GM19397 (cell line): ENCODE measurements around the gene C18orf32.
"Not testable (repeated sequence)": the region's sequence is repeated elsewhere in the genome, so short reads cannot be mapped to it uniquely, and the experiment has no call there.

Experiments
- ATAC-seq: cut with Tn5 transposase; IDR thresholded peaks from one replicate; pipeline ENCODE4 v1.9.1; 2021; ENCODE audit warnings: mild to moderate bottlenecking, moderate library complexity; ENCODE audit not compliant: unreplicated experiment

Gene C18orf32

GRCh38 chr18:49503931-49504330 is 16.9 kb upstream of the C18orf32 start:
- no peak for ATAC-seq

- ATAC-seq, result no peak
Observed at GRCh38 chr18:49500201-49500921, 13.3 kb upstream of the C18orf32 start.

DNA sequence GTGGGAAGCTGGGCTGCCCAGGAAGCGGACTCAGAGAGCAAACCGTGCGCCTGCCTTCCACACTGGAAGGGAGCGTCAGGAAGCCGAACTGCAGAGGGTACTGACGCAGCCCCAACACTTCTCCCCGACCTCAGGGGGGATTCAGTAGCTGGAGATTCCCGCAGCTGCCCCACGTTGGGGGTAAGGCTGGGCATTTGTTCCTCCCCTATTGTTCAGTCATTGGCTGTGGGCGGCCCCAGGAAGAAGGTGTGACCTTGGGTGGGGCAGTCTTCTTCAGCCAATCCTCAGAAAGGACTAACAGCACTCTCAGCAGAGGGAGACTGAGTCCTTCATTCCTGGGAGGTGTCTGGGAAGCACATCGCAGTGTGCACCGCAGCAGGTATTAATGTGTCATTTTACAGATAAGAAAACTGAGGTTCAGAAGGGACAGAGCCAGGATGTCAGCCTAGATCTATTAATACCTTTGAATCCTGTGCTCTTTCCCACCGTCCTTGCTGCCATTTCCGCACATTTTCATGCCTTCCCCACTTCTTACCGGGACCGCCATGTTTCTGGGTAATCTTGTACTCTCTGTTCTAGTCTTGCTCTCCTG is 12.1 kb upstream of the C18orf32 start:
- no peak for ATAC-seq

GRCh38 chr18:49495480-49495879 is 8.4 kb upstream of the C18orf32 start:
- ATAC-seq, result no peak

DNA sequence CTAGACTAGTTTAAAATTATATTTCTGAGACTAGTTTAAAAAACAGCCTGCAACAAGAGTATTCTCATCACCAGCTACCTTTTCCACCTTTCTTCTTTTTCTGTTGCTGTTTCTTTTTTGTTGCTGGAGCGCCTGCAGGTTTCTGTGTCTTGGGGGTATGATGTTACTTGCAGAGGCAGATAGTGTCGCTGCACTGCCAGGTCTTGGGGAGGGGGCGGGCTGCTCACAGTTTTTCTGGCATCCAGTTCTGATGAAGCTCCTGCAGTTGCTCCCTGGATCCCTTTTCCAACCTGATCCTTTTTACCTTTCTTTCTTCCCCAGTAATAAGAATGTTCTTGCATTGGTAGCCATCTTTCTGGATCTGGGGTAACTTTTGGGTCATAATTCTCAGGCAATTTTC is 8.0 kb upstream of the C18orf32 start:
- ATAC-seq, result no peak

DNA sequence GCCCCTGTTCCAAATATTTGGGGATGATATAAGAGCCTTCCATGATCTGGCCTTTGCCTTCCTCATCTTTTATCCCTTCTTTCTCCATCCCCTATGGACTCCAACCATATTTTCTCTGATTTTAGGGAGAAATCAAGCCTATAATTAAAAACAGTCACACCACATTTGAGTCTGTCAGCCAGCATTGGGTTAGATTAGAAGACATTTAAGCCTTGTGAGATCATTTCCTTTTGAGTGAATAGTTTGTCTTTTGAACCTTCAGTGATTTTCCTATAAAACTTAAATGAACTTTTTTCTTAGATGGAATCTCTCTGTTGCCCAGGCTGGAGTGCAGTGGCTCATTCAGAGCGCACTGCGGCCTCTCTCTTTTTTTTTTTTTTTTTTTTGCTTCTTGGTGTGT is 7.6 kb upstream of the C18orf32 start:
- no peak for ATAC-seq

- no peak for ATAC-seq
Observed at GRCh38 chr18:49492694-49493033, 5.6 kb upstream of the C18orf32 start.

DNA sequence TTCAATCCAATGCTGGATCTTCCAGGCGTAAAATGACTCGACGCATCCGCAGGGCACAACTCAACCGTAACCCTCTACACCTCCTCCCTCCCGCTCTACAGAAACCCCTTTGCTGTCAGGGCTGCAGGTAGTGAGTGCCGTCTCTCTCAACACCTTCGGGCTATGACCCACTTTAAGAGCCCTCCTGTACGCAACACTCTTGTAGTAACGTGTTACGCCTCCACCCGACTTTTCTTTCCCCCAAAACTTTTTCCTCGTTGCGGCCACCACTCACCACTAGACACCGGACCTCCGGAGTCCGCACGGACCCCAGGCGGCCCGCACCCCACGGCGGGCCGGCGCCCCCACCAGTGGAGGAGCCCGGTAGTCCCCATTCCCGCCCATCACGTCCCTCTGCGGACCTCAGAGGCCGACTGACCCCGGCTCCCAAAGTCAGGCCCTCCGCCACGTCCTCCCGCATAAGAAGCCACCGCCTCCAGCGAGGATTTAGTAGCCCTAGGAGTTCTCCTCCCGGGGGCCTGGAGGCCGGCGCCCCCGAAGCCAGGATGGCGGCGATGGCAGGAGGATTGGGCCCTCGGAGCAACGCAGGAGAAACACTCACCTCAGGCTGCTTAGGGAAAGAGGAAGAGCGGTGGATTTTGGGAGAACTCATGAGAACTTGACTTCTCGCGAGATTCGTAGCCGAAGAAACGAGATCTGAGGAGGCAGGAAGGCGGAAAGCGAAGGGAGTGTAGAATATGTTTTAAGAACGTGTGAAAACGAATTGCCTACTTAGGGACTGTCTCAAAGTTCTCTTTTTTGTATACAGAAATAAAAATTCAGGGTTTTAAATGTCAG is 5.0 kb upstream of the C18orf32 start, which contains the start of gene RPL17:
Gene RPL17, minus strand, starts transcription at position 609 of the 837 bp plus-strand sequence.
- peak; percentile 51 for ATAC-seq

DNA sequence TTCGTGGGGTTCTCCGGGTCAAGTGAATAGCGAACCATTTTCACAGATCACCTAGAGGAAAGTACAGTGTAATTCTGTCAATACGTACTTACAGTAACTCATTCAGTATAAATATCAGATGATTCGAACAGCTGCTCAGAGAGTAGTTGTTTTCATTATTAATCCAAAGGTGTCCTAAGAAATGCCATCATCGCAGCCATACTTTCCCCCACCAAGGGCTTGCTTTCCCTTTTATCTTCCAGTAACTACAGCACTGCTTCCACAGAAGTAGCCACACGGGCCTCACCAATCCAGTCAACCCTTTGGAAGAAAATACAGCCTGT is 4.5 kb upstream of the C18orf32 start:
- ATAC-seq, result no peak

GRCh38 chr18:49490246-49490762 is 3.3 kb upstream of the C18orf32 start:
- no peak for ATAC-seq

- no peak for ATAC-seq
Observed at GRCh38 chr18:49487711-49488310, 777 bp upstream of the C18orf32 start.

DNA sequence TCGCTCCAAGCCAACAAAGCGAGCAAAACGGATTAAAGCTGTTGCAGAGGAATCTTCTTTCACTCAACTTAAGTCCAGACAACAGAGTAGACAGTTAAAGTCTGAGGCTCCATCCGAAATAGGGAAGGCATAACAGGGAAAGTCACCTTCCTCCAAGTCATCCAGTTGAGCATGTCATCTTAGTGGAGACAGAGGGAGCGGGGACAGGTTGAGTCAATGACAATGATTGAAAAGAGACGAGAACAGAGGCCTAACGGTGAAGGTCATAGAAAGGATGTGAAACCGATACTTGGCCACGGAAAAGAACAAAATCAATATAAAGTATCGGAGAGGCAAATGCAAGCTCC is 455 bp downstream of the C18orf32 start:
- ATAC-seq, result no peak

DNA sequence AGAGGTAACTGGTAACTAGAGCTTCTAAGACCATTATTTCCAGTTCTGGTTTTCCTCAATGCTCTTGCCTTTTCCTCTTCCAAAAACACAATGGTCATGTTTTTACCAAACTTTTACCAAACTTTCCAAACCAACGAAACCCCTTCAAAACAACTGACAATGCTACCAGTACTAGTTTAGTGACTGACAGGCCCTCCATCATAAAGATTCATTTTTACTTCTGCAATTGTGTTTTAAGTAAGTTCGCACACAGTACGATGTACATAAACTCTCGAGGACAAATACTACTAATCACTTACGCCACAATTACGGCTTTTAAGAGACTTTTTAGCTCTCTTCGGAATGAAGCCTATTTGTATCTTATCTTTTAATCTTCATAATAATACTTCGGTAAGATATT is 900 bp downstream of the C18orf32 start:
- no peak for ATAC-seq

- ATAC-seq, result no peak
Observed at GRCh38 chr18:49483198-49483597, 3.8 kb downstream of the C18orf32 start.

DNA sequence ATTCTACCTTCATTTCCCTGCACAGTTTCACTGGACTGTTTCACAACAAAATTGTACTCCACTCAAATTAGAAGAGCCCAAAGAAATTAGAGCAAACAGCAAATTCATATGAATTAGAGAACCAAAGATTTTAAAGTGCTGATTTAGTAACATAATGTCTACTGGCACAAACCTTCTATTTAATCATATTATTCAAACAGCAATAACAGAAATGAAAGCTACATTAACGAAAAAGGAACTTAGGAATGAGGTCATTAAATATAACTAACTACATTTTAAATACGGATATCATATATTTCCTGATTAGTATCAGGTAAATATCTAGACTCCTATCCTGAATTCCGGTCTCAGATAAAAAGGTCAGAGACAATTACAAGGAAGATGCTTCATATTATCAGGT is 5.1 kb downstream of the C18orf32 start:
- ATAC-seq, result no peak

GRCh38 chr18:49481317-49481716 is 5.7 kb downstream of the C18orf32 start:
- no peak for ATAC-seq

GRCh38 chr18:49479381-49480137 is 7.5 kb downstream of the C18orf32 start:
- no peak for ATAC-seq

GRCh38 chr18:49476664-49477411 is 10.2 kb downstream of the C18orf32 start:
- ATAC-seq, result no peak

- ATAC-seq, result not testable (repeated sequence)
Observed at GRCh38 chr18:49474935-49475334, 12.1 kb downstream of the C18orf32 start.

- ATAC-seq, result no peak
Observed at GRCh38 chr18:49473721-49474120, 13.3 kb downstream of the C18orf32 start.
